Muscle of back (tissue), 11 donors: ENCODE measurements around the gene MYO7A. TPM values are rescaled to one million over a fixed set of nuclear protein-coding genes. Genes with fewer than 3 reads are reported as not detected.
"Not testable (repeated sequence)": the region's sequence is repeated elsewhere in the genome, so short reads cannot be mapped to it uniquely, and the experiment has no call there.

Experiments
- DNase-seq, 3 donors: peaks; one replicate each; pipeline versions ENCODE4 v3.0.0 to v3.0.0-alpha.2; 2013
- polyA plus RNA-seq, 10 donors: library from polyadenylated mRNA; unstranded; fragments of 120-200 nt; gene quantifications; one replicate each; pipeline ENCODE4 v1.2.1, GENCODE V29; 2013; ENCODE audit not compliant: insufficient read length in 10 of 10

The MYO7A gene
- polyA plus RNA-seq, 10 donors = 2.1 to 5.7 (median 3.5) TPM

GRCh38 chr11:77092382-77092781 lies 35.7 kb upstream of the MYO7A start:
- peak in 1 of 3 donors; percentile 50 for DNase-seq

- no peak for DNase-seq
These were observed 34.8 kb upstream of the MYO7A start for GRCh38 chr11:77093056-77093891.

GRCh38 chr11:77093987-77094840 lies 33.8 kb upstream of the MYO7A start:
- DNase-seq = no peak

- DNase-seq = no peak
These were observed 33.1 kb upstream of the MYO7A start for GRCh38 chr11:77094841-77095365.

GRCh38 chr11:77095551-77096490 lies 32.2 kb upstream of the MYO7A start:
- DNase-seq = no peak

DNA sequence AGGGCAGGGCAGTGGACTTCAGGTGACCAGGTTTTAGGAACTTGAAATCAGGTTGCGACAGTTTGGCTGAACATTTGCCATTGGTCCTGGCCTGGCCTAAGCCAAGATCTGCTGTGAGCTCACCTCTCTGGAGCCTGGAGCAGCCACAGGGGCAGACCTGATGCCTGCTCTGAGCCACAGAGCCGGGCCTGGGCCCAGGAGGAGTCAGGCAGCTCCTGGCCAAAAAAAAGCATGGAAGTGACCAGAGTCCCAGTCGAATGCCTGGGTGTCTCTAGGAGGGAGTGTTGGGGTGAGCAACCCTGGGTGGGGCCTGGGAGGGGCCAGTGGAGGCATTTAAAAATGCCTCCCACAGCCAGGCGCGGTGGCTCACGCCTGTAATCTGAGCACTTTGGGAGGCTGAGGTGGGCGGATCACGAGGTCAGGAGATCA lies 31.4 kb upstream of the MYO7A start:
- no peak for DNase-seq

GRCh38 chr11:77097180-77097579 lies 30.9 kb upstream of the MYO7A start:
- DNase-seq = not testable (repeated sequence)

GRCh38 chr11:77100166-77101042 lies 27.6 kb upstream of the MYO7A start:
- no peak for DNase-seq

DNA sequence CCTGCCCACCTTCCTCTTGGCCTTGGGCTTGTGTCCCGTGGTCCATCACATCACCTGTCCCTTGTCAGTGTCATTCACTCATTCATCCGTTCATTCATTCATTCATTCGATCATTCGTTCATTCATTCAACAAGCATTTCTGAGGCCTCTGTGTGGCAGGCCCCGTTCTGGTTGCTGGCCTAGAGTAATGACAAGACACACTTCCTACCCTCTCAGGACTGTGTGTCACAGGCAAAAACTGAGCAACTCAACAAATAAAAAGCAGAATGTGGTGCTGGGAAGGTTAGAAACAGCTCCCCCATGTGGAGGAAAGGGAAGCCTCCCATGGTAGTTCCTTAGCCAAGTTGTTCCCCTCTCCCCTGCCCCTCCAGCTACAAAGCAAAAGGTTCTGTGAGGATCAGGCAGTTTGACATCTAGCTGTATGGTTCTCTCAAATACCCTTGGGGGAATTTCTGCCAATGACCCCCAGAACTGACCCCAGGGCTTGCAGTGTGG lies 27.0 kb upstream of the MYO7A start:
- no peak for DNase-seq

DNA sequence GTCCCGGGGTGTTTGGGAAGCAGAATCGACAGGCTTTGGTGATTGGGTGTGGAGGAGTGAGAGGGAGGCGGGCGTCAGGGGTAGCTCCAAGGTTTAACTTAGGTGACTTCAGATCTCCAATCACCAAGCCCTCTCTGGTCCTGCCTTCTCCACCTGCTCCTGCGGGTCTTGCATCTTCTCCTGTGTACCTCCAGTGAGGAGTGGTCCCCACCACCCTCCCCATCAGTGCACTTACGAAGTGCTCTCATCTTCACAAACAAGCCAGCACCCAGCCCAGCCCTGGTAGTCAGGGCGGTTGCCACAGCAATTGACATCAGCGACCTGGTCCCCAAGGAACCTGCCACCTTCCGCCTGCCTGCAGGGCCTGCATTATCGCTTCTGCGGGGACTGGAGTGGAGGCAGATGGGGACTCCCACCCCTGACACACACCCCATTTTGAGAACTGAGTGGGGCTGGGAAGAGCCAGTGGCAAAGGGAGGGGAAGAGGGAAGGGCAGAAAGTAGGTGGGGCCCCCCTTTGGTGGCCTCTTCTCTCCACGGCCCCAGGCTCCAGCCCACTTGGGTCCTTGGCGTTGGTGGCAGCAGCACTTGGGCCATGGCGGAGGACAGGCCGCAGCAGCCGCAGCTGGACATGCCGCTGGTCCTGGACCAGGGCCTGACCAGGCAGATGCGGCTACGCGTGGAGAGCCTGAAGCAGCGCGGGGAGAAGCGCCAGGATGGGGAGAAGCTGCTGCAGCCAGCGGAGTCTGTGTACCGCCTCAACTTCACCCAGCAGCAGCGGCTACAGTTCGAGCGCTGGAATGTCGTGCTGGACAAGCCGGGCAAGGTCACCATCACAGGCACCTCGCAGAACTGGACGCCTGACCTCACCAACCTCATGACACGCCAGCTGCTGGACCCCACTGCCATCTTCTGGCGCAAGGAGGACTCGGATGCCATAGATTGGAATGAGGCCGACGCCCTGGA lies 25.5 kb upstream of the MYO7A start, which contains the start of gene OMP:
OMP (plus strand) TSS at position 595 of the 965 bp plus-strand sequence; CDS start at position 595, 0 bp downstream.
- no peak for DNase-seq

GRCh38 chr11:77103319-77103718 lies 24.7 kb upstream of the MYO7A start:
- no peak for DNase-seq

DNA sequence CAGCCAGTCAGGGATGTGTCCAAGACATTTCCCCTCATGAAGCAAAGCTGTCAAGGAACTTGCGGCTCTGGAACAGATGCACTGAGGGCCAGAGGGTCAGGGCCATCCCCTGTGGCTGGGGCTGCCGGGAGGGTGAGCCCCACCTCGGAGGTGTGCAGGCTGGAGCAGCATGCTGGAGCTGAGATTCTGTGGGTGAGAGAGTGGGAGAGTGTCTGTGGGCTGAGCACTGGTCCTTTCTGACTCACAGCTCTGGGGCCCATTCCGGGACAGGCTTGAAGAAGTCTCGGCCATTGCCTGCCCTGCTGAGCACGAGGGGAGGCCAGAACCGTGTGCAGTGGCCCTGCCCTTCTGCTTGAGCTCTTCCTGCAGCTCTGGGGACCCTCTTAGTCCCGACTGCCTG lies 23.3 kb upstream of the MYO7A start:
- DNase-seq = no peak

DNA sequence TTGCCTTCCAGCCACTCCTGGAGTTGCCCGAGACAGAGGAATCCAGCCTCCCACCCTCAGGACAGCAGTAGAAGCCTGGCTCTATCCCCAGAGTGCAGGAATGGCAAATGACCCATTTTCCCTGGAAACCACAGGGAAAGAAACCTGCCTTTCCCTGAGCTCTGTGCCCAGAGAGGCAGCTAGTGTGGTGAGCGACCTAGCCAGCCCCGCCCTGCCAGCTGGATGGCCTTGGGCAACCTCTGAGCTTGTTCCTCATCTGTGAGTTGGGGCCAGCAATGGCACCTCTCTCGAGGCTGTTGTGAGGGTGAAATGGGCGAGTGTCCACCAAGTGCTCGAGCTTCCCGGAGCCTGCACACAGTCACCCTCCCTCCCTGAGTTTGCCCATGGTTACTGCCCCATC lies 21.7 kb upstream of the MYO7A start:
- DNase-seq = no peak

GRCh38 chr11:77106759-77107158 lies 21.3 kb upstream of the MYO7A start:
- no peak for DNase-seq

DNA sequence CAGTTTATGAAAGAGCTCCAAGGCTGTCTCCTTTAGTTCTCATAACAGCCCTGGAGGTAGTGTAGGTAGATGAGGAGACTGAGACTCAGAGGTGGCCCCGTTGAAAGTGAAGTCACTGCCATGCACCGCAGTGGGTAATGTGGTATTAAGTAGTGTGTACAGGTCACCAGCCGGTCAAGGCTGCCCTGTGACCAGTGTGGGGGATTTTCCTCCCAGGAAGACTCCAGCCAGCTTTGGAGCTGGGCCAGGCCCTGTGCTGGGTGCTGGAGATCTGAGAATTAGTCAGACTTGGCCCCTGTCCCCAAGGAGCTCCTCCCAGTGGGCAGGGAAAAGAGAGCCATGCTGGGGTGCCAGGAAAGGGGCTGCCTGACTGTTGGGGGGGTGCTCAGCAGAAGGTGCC lies 20.1 kb upstream of the MYO7A start:
- peak in 1 of 3 donors; percentile 41 for DNase-seq

DNA sequence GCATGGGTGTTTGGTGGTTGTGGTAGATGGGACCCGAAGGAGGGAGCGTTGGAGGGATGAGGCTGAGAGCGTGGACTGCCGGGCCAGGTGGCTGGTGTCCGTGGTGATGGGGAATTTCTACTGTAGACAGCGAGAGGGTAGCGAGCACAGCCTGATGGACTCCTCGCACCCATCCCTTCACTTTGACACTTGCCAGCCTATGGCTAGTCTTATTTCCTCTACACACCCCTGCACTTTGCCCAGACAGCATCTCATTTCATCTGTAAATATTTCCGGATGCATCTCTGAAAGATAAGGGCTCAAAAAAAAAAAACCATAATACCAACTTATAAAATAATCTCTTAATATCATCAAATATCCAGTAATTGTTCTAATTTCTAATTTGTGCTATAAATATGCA lies 19.6 kb upstream of the MYO7A start:
- DNase-seq = no peak

DNA sequence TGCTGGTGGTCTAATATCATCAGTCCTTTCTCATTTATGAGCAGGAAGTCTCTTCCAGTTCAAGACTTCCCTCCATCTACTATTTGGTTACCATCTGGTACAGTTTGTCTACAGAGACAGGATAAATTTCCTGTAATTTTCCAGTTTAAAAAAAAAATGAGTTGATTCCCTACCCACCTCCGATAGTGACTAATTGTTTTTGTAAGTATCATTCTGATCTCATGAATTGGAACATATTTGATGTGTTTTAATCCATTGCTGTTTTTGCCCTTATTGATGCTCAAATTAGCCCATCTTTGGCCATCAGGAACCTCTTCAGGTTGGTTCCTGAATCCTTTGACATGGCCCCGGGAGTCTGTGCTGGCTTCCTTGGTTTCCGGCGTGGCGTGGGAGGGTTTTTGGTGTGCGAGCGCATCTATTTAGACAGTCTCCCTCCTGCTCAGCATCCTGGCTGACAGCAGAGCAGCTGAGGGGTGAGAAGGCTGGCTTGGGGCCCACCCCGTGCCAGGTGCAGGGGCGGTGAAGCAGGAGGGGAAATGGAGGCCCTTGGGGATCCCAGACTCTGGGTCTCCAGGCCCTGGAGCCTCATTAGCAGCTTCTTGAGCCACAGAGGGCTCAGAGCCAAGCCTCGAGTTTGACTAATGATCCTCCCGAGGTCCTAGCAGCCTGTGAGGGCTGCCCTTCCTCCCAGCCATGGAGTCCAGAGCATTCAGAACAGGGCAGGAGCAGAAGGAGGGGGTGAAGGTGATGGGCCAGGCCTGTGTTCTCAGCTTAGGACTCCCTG lies 18.6 kb upstream of the MYO7A start:
- DNase-seq = no peak

GRCh38 chr11:77110836-77111235 lies 17.2 kb upstream of the MYO7A start:
- DNase-seq = no peak
